Common myeloid progenitor, CD34-positive (primary cell): ENCODE results near the gene ZNF443.
"Not testable (repeated sequence)": the region's sequence is repeated elsewhere in the genome, so short reads cannot be mapped to it uniquely, and the experiment has no call there.

ENCODE experiments used
- CTCF ChIA-PET: fragments of 350-600 bp; sonication (Branson Sonifier 250); formaldehyde crosslinking; loops from one replicate; lab custom pipeline; 2021; ENCODE audit warnings: antibody characterized with exemption; lab: Charles Lee
- POLR2A ChIA-PET: fragments of 350-600 bp; sonication (Branson Sonifier 250); formaldehyde crosslinking; loops from one replicate; lab custom pipeline; 2021; ENCODE audit warnings: antibody characterized with exemption; lab: Charles Lee
- DNase-seq, 3 donors: peaks; one replicate each; pipeline versions ENCODE4 v3.0.0 to v3.0.0-alpha.2; 2013
- H3K27ac ChIP-seq, 2 experiments: 1 replicate in 1 of 2; 2 replicates in 1 of 2; pipeline ENCODE4 v1.7.0; 2013; ENCODE audit warnings: inconsistent platforms in 2 of 2, low read length in 2 of 2, mild to moderate bottlenecking in 2 of 2, low read depth in 1 of 2, moderate library complexity in 1 of 2; ENCODE audit not compliant: severe bottlenecking in 2 of 2, insufficient read depth in 1 of 2, poor library complexity in 1 of 2
- H3K27me3 ChIP-seq, 5 experiments: replicated peaks in 2 of 5; 1 replicate in 3 of 5; 2 replicates in 2 of 5; pipeline versions ENCODE4 v1.6.1 to v1.7.0; 2013; ENCODE audit warnings: low read length in 4 of 5, mild to moderate bottlenecking in 2 of 5, moderate library complexity in 2 of 5, inconsistent platforms in 1 of 5; ENCODE audit not compliant: insufficient read depth in 5 of 5, control insufficient read depth in 4 of 5
- H3K36me3 ChIP-seq, 4 experiments: 1 replicate in 2 of 4; 2 replicates in 2 of 4; pipeline versions ENCODE4 v1.6.1 to v1.7.0; 2013; ENCODE audit warnings: low read length in 3 of 4, control low read depth in 1 of 4, mild to moderate bottlenecking in 1 of 4; ENCODE audit not compliant: control insufficient read depth in 4 of 4, insufficient read depth in 4 of 4
- H3K4me1 ChIP-seq, 4 experiments: 1 replicate in 3 of 4; 2 replicates in 1 of 4; pipeline versions ENCODE4 v1.6.1 to v1.7.1; 2013; ENCODE audit warnings: low read length in 3 of 4, mild to moderate bottlenecking in 3 of 4, control low read depth in 1 of 4, inconsistent platforms in 1 of 4, moderate library complexity in 1 of 4; ENCODE audit not compliant: control insufficient read depth in 4 of 4, insufficient read depth in 4 of 4; ENCODE audit errors: control extremely low read depth in 1 of 4
- H3K4me3 ChIP-seq, 7 experiments: 1 replicate in 4 of 7; 2 replicates in 3 of 7; pipeline versions ENCODE4 v1.5.1 to v1.7.0; 2013; ENCODE audit warnings: mild to moderate bottlenecking in 7 of 7, low read length in 6 of 7, moderate library complexity in 6 of 7, inconsistent platforms in 2 of 7, low read depth in 2 of 7, control low read depth in 1 of 7; ENCODE audit not compliant: insufficient read depth in 4 of 7, control insufficient read depth in 1 of 7; ENCODE audit errors: extremely low read depth in 1 of 7
- H3K9me3 ChIP-seq, 5 experiments: 1 replicate in 4 of 5; 2 replicates in 1 of 5; pipeline versions ENCODE4 v1.6.1 to v1.7.1; 2013; ENCODE audit warnings: low read length in 4 of 5, mild to moderate bottlenecking in 2 of 5, inconsistent platforms in 1 of 5, low read depth in 1 of 5, moderate library complexity in 1 of 5; ENCODE audit not compliant: control insufficient read depth in 4 of 5, insufficient read depth in 2 of 5; ENCODE audit errors: control extremely low read depth in 1 of 5
- WGBS: methylation state at CpG from one replicate; pipeline ENCODE4 v1.1.5; 2013; ENCODE audit not compliant: insufficient coverage; 5-methylcytosine and 5-hydroxymethylcytosine counted together

The ZNF443 gene

DNA sequence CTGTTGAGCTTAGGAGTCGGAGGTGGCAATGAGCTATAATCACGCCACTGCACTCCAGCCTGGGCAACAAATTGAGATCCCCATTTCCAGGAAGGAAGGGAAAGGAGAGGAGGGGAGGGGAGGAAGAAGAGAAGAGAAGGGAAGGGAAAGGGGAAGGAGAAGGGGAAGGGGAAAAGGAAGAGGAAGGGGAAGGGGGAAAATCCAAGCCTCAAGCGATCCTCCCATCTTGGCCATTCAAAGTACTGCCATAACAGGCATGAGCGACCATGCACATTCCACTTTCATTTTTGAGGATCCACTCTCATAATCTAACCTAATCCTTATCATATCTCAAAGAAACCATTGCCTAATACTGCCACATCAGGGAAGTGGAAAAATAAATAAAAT is 14.9 kb downstream of the ZNF443 start:
- ChIA-PET CTCF (interaction anchor here (0.7 kb wide), 1 partner anchor 221 kb away, joined by 3 read pairs; no protein-coding TSS in a partner anchor), POLR2A (no interaction called here)

DNA sequence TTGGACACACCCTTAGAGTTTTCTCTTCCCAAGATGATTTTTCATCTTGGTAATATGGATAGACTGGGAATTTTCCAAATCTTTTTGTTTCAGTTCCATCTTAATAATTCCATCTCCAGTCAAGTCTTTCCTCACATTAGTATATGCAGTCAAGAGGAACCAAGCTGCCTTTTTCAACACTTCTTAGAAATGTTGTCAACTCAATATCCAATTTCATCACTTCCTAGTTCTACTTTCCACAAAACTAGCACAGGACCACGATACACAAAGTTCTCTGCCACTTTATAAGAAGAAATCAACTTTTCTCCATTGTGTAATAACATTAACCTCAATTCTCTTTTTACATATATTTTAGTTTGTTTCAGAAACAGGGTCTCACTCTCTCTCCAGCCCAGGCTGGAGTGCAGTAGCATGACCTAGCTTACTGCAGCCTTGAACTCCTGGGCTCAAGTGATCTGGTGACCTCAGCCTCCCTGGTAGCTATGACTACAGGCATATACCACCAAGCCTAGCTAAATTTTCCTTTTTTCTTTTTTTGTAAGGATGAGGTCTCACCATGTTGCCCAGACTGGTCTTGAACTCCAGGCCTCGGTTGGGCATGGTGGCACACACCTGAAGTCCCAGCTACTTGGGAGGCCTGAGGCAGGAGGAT is 15.5 kb downstream of the ZNF443 start:
- no peaks in the 10 kb centered on the region for H3K27me3 ChIP-seq
- WGBS, result 94% methylated on average over 2 of the region's 2 CpGs
- POLR2A ChIA-PET, result no interaction called here
- H3K27ac ChIP-seq, result no peak overlapping the region
- peaks cover 4 to 47% (median 7%) of the 10 kb centered on the region in 4 experiments for H3K36me3 ChIP-seq
- H3K4me3 ChIP-seq, result no peak overlapping the region
- no peaks in the 10 kb centered on the region for H3K4me1 ChIP-seq
- peaks cover 5 to 47% (median 14%) of the 10 kb centered on the region in 5 experiments for H3K9me3 ChIP-seq
- no peak for DNase-seq
- CTCF ChIA-PET, result interaction anchor here (0.7 kb wide), 1 partner anchor 220 kb away, joined by 3 read pairs; no protein-coding TSS in a partner anchor

More for the DNA sequence above, 14.9 kb downstream of the ZNF443 start:
- Histone ChIP-seq H3K4me3 (no peak overlapping the region), H3K27me3 (no peaks in the 10 kb centered on the region), H3K4me1 (no peaks in the 10 kb centered on the region), H3K9me3 (peaks cover 7 to 51% (median 18%) of the 10 kb centered on the region in 5 experiments), H3K27ac (no peak overlapping the region), H3K36me3 (peaks cover 8 to 52% (median 12%) of the 10 kb centered on the region in 4 experiments)
- no peak for DNase-seq
- 100% methylated on average over 2 of the region's 4 CpGs for WGBS

DNA sequence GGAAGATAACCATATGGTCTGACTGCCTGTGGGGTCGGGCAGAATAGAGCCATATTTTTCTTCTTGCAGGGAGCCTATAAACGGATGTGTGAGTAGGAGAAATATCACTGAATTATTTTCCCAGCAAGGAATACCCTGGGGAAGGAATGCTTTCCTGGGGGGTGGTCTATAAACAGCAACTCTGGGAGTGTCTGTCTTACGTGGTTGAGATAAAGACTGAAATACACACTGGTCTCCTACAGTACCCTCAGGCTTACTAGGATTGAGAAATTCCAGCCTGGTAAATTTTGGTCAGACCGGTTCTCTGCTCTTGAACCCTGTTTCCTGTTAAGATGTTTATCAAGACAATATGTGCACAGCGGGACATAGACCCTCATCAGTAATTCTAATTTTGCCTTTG is 23.5 kb downstream of the ZNF443 start:
- WGBS, result 100% methylated on average over 5 of the region's 5 CpGs
- CTCF ChIA-PET, H3K27ac ChIP-seq, H3K4me3 ChIP-seq, DNase-seq, H3K27me3 ChIP-seq, H3K36me3 ChIP-seq, POLR2A ChIA-PET, H3K4me1 ChIP-seq: not testable (repeated sequence)
- H3K9me3 ChIP-seq, result peaks cover 2 to 18% (median 15%) of the 10 kb centered on the region in 5 experiments

DNA sequence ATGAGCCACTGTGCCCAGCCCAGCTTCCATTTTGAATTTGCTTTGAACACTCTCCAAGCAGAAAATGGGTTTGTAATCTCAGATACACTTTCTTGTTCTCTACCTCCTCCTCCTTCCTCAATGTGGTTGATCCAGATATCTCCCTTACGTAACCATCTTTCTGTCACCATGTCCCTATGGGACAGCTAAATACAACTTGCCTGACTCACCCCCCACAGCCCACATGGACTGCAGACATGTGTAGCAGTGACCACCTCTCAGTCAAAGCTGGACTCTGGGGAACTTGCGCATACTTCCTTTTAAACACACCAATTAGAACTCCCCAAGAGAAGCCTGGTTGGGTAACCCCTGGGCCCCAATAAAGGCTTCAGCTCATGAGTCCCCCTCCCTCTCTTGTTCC is 28.9 kb downstream of the ZNF443 start:
- no peak overlapping the region for H3K4me3 ChIP-seq
- POLR2A ChIA-PET, result no interaction called here
- CTCF ChIA-PET, result no interaction called here
- 100% methylated on average over 2 of the region's 2 CpGs for WGBS
- H3K27me3 ChIP-seq, result no peaks in the 10 kb centered on the region
- H3K9me3 ChIP-seq, result peaks cover 0 to 14% (median 11%) of the 10 kb centered on the region in 5 experiments
- no peak overlapping the region for H3K27ac ChIP-seq
- DNase-seq, result no peak
- H3K36me3 ChIP-seq, result peaks cover 0 to 2% (median 0%) of the 10 kb centered on the region in 4 experiments
- no peaks in the 10 kb centered on the region for H3K4me1 ChIP-seq

DNA sequence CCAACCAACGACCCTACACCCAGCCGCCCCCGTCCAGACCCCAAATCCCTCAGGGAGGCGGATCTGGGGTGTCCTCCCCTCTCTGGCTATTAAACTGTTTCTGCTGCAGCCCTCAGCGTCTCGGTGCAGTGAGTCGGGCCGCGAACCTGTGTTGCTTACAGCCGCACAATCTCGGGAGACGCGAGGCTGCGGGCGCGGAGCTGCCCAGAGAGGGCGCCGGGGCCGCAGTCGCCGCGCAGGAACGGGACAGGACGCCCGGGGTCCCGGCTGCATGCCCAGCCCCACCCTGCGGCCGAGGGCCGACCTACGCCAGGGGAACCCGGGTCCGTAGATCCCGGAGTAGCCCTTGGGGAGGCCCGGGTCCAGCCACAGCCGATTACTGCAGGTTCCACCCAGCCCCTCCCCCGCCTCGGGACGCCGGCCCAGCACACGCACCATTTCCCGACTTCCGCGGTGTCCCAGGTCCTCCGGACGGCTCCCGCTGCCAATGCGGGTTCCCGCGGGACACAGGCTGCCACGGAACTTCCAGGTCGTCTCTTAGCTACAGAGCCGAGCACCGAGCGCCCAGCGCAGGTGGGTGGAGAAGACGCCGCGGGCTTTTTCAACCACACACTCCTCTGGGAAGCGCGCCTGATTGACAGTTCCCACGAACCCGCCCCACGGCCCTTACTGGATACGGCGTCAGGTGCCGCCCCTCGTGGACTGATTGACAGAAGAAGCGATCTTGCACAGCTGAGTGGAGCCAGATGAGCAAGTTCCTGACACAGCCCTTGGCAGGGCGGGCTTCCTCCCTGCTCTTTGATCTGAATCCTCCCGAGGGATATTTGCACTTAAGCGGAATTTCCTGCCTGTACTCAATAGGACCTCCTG is 40.0 kb downstream of the ZNF443 start, which contains the start of gene ZNF799:
Gene ZNF799 (minus strand): TSS at position 639 of the 870 bp plus-strand sequence. CDS start 201 bp downstream, at position 438.
- Histone ChIP-seq H3K27me3 (no peaks in the 10 kb centered on the region), H3K27ac (peak within 1 kb of the TSS in 1 of 2 experiments; percentile 68), H3K4me1 (peaks cover 0 to 8% (median 5%) of the 10 kb centered on the region in 4 experiments), H3K9me3 (peaks cover 0 to 2% (median 0%) of the 10 kb centered on the region in 5 experiments), H3K4me3 (peak within 1 kb of the TSS; percentile 76 to 95 (median 88)), H3K36me3 (no peaks in the 10 kb centered on the region)
- WGBS, result 0% methylated on average over 59 of the region's 71 CpGs
- ChIA-PET POLR2A (interaction anchor here (1.0 to 1.8 kb wide), 3 partner anchors 36 to 82 kb away, joined by 3 to 6 read pairs (median 3); partner anchors contain the start of genes ZNF442 and ZNF443), CTCF (no interaction called here)
- DNase-seq, result peak; percentile 94 to 97 (median 95)

DNA sequence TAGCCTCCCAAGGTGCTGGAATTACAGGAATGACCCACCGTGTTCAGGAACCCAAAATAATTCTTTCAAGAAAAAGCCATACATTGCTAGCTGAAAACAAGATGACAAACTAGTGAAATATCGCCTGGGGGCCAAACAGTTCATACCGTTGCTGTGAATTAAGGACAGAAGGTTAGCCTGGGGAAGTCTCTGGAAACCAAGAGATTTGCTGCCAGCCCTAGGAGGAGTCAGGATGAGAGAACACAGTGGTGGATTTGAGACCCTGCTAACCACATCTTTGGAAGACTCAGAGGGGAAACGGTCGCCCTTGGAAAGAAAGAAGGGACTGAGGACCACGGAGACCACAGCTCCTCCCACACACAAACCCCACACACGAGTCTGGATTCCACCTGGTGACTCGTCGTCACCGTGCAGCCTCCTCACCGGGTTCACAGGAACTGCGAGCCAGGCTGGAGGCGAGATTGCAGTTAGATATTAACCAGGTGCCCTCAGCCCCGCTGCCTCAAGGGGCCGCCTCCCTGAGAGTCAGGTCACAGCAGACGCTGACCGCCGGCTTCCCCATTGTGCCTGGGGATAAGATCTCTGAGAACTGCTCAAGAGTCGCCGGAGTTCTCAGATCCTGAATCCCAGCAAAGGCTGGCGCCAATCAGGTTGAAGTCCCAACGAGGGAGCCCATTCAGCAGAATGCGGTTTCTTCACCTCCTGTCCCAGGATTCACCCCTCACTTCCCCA is 40.8 kb downstream of the ZNF443 start:
- H3K9me3 ChIP-seq, H3K36me3 ChIP-seq, H3K4me1 ChIP-seq, H3K27me3 ChIP-seq, CTCF ChIA-PET: not testable (repeated sequence)
- POLR2A ChIA-PET, result interaction anchor here (0.6 to 1.8 kb wide), 2 partner anchors 35 to 41 kb away, joined by 3 to 6 read pairs; partner anchors contain the start of genes ZNF442 and ZNF443
- WGBS, result 3% methylated on average over 11 of the region's 23 CpGs
- peak overlapping the region; percentile 76 to 95 (median 88) for H3K4me3 ChIP-seq
- H3K27ac ChIP-seq, result peak overlapping the region in 1 of 2 experiments; percentile 58
- DNase-seq, result peak; percentile 15 to 81 (median 76)
